HTR-8/SVneo (cell line): ENCODE measurements around the gene EXTL1.

Experiments
- DNase-seq: peaks from one replicate; pipeline ENCODE4 v3.0.0; 2011; ENCODE audit warnings: low spot score, mixed read lengths; ENCODE audit not compliant: insufficient read length
- FAIRE-seq: peaks from 2 replicates; lab custom pipeline; 2011; peaks lifted over from hg19 to GRCh38; lab: Jason Lieb, UNC

The EXTL1 gene

GRCh38 chr1:25996966-25997827 is 24.4 kb upstream of the EXTL1 start:
- FAIRE-seq, result no peak
- no peak for DNase-seq

- peak; percentile 73 for FAIRE-seq
- peak; percentile 91 for DNase-seq
These were observed 23.5 kb upstream of the EXTL1 start, which contains the start of gene PAFAH2 for GRCh38 chr1:25997828-25998761. TSS of gene PAFAH2 (minus strand) at chr1:25998063. CDS start at chr1:25990816, 7,247 bp downstream.

- DNase-seq, result no peak
- no peak for FAIRE-seq
These were observed 22.4 kb upstream of the EXTL1 start for GRCh38 chr1:25999041-25999800.

GRCh38 chr1:26003262-26003661 is 18.3 kb upstream of the EXTL1 start:
- FAIRE-seq (no peak), DNase-seq (no peak)

GRCh38 chr1:26003756-26004155 is 17.8 kb upstream of the EXTL1 start:
- no peak for FAIRE-seq
- no peak for DNase-seq

GRCh38 chr1:26005434-26006105 is 16.0 kb upstream of the EXTL1 start:
- no peak for FAIRE-seq
- no peak for DNase-seq

- FAIRE-seq (no peak), DNase-seq (no peak)
These were observed 14.9 kb upstream of the EXTL1 start for GRCh38 chr1:26006710-26007109.

GRCh38 chr1:26009796-26010447 is 11.7 kb upstream of the EXTL1 start:
- DNase-seq, result no peak
- FAIRE-seq, result no peak

- DNase-seq (no peak), FAIRE-seq (no peak)
These were observed 10.8 kb upstream of the EXTL1 start for GRCh38 chr1:26010825-26011224.

GRCh38 chr1:26012864-26013263 is 8.7 kb upstream of the EXTL1 start:
- FAIRE-seq, result no peak
- no peak for DNase-seq

- DNase-seq (no peak), FAIRE-seq (no peak)
These were observed 7.4 kb upstream of the EXTL1 start for GRCh38 chr1:26014179-26014578.

GRCh38 chr1:26015358-26015757 is 6.2 kb upstream of the EXTL1 start:
- no peak for FAIRE-seq
- DNase-seq, result no peak

- FAIRE-seq, result no peak
- no peak for DNase-seq
These were observed 5.2 kb upstream of the EXTL1 start for GRCh38 chr1:26016258-26016952.

GRCh38 chr1:26016953-26017545 is 4.5 kb upstream of the EXTL1 start:
- FAIRE-seq, result no peak
- no peak for DNase-seq

- FAIRE-seq (no peak), DNase-seq (no peak)
These were observed 4.0 kb upstream of the EXTL1 start for GRCh38 chr1:26017606-26018005.

GRCh38 chr1:26019641-26020315 is 1.8 kb upstream of the EXTL1 start:
- FAIRE-seq (no peak), DNase-seq (no peak)

- DNase-seq (no peak), FAIRE-seq (peak; percentile 63)
These were observed 1.2 kb upstream of the EXTL1 start for GRCh38 chr1:26020330-26020768.
